ENCODE results near the gene TSTD2. TPM values are rescaled to one million over a fixed set of nuclear protein-coding genes. Genes with fewer than 3 reads are reported as not detected.
A peak's percentile ranks its signal among the peaks of the same experiment; 100 is the strongest.

The TSTD2 gene
- total and polyA plus RNA-seq, 2 donors from 2014 or later: 9.0 to 23.4 TPM

DNA sequence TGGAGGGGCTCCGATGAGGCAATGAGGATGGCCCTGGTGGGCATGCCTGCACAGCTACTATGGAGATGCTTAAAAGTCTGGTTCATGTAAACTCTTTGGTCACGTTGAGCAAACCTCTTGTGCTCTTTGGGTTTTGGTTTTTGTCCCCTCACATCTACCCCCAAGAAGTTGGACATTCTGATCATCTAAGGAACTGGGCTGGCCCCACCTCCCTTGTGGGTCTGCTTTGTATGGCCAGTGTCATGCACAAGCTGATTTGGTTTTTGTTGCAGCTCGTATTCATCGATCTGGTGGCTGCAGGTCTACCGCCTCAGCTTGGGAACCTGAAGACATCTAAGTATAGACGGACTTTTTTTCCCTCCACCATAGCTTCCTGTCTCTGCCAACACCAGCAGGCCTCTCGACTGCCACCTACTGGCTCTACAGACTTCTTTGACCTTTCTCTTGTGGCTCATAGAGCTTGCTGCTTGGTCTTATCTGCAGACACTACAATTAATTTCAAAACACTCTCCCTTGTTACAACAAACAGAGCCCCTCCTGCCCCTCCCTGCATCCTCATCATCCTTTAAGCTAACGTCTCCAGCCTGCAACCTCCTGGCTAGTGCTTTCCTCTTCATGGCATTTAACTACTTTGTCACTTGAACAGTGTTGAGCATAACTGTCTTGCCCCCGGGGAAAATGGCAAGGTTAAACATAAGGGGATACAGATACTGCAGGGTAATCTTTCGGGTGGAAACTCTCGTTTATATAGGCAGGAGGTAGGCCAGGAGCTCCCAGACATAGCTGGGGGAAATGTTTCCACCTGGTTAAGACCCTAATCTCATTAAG is 34.5 kb downstream of the TSTD2 start:
- peaks cover 0 to 27% (median 19%) of the 10 kb centered on the region in 3 donors for H3K36me3 ChIP-seq (ENCODE audit: control insufficient read depth in 2 of 3, insufficient read depth in 3 of 3, low read length in 3 of 3)
- DNase-seq (peak; percentile 69 to 90 (median 80)), FAIRE-seq (no peak)
- H3K4me1 ChIP-seq (ENCODE audit: control insufficient read depth in 2 of 3, insufficient read depth in 2 of 3, low read depth in 1 of 3, low read length in 3 of 3): no peaks in the 10 kb centered on the region
- no peak overlapping the region for H3K27ac ChIP-seq (ENCODE audit: low read depth in 2 of 2, low read length in 2 of 2)
- TF ChIP-seq, protein P1, sequence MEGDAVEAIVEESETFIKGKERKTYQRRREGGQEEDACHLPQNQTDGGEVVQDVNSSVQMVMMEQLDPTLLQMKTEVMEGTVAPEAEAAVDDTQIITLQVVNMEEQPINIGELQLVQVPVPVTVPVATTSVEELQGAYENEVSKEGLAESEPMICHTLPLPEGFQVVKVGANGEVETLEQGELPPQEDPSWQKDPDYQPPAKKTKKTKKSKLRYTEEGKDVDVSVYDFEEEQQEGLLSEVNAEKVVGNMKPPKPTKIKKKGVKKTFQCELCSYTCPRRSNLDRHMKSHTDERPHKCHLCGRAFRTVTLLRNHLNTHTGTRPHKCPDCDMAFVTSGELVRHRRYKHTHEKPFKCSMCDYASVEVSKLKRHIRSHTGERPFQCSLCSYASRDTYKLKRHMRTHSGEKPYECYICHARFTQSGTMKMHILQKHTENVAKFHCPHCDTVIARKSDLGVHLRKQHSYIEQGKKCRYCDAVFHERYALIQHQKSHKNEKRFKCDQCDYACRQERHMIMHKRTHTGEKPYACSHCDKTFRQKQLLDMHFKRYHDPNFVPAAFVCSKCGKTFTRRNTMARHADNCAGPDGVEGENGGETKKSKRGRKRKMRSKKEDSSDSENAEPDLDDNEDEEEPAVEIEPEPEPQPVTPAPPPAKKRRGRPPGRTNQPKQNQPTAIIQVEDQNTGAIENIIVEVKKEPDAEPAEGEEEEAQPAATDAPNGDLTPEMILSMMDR (IDR thresholded peaks at IDR 0.05; ENCODE audit: borderline replicate concordance, extremely low read depth, insufficient read depth): peak; percentile 82
- no peak overlapping the region for H3K9ac ChIP-seq (ENCODE audit: low read length in 3 of 3)
- H3K9me3 ChIP-seq (ENCODE audit: control insufficient read depth in 2 of 3, insufficient read depth in 1 of 3, low read length in 3 of 3): no peaks in the 10 kb centered on the region
- intact Hi-C loops (cut with DNase I): no loop called here
- no peaks in the 10 kb centered on the region for H3K27me3 ChIP-seq (ENCODE audit: control insufficient read depth, insufficient read depth, low read length)
- H3K4me3 ChIP-seq (ENCODE audit: low read length in 3 of 3): no peak overlapping the region

DNA sequence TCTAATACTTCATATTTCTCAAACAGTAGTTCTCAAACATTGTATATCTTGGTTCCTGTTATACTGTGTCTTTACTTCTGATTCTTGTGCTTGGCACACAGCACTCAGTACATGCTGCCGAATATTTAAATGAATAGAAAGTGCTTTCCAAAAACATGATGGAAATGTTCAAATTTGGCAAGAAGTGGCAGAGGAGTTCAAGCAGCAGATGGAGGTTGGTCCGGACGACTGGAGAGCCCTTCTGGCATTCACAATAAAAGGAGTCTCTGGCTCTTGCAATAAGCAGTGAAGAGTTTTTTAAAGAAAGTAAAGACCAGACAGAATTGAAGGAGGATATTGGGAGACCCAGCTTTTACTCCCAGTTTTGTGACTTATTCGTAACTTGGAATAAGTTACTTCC is 36.3 kb downstream of the TSTD2 start:
- peaks cover 0 to 10% (median 9%) of the 10 kb centered on the region in 3 donors for H3K36me3 ChIP-seq (ENCODE audit: control insufficient read depth in 2 of 3, insufficient read depth in 3 of 3, low read length in 3 of 3)
- no peak for DNase-seq
- intact Hi-C loops (cut with DNase I): no loop called here
- no peak overlapping the region for H3K9ac ChIP-seq (ENCODE audit: low read length in 3 of 3)
- no peaks in the 10 kb centered on the region for H3K4me1 ChIP-seq (ENCODE audit: control insufficient read depth in 2 of 3, insufficient read depth in 2 of 3, low read depth in 1 of 3, low read length in 3 of 3)
- no peak overlapping the region for H3K27ac ChIP-seq (ENCODE audit: low read depth in 2 of 2, low read length in 2 of 2)
- TF ChIP-seq, protein P1 (IDR thresholded peaks at IDR 0.05; ENCODE audit: borderline replicate concordance, extremely low read depth, insufficient read depth): no peak
- no peak for FAIRE-seq
- H3K9me3 ChIP-seq (ENCODE audit: control insufficient read depth in 2 of 3, insufficient read depth in 1 of 3, low read length in 3 of 3): no peaks in the 10 kb centered on the region
- no peak overlapping the region for H3K4me3 ChIP-seq (ENCODE audit: low read length in 3 of 3)
- no peaks in the 10 kb centered on the region for H3K27me3 ChIP-seq (ENCODE audit: control insufficient read depth, insufficient read depth, low read length)

DNA sequence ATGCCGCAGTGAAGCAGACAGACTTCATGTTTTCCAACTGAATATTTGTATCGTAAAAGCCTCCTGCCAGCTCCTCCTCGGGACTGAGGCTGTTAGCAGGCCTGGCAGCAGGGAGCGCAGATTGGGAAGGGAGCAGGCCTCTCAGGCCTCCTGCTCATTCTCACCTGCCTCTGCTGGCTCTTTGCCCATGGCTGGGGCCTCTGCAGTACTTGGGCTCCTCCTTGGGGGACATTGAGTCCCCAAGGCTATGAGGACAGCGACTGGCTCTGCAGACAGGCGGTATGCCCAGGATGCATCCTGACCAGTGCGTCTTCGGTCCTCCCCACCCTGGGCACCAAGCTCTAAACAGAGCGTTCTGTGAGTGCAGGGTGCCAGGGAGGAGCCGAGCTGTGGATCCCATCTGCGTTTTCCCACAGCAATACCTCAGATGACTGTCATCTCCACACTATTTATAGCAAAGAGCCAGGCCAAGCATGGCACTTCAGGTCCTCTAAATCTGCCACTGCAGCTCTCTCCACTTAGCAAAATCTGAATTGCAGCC is 38.7 kb downstream of the TSTD2 start:
- no peaks in the 10 kb centered on the region for H3K9me3 ChIP-seq (ENCODE audit: control insufficient read depth in 2 of 3, insufficient read depth in 1 of 3, low read length in 3 of 3)
- no peaks in the 10 kb centered on the region for H3K4me1 ChIP-seq (ENCODE audit: control insufficient read depth in 2 of 3, insufficient read depth in 2 of 3, low read depth in 1 of 3, low read length in 3 of 3)
- DNase-seq: no peak
- no peaks in the 10 kb centered on the region for H3K27me3 ChIP-seq (ENCODE audit: control insufficient read depth, insufficient read depth, low read length)
- no peak overlapping the region for H3K27ac ChIP-seq (ENCODE audit: low read depth in 2 of 2, low read length in 2 of 2)
- intact Hi-C loops (cut with DNase I): no loop called here
- no peak overlapping the region for H3K9ac ChIP-seq (ENCODE audit: low read length in 3 of 3)
- TF ChIP-seq, protein P1 (IDR thresholded peaks at IDR 0.05; ENCODE audit: borderline replicate concordance, extremely low read depth, insufficient read depth): no peak
- H3K36me3 ChIP-seq (ENCODE audit: control insufficient read depth in 2 of 3, insufficient read depth in 3 of 3, low read length in 3 of 3): peaks cover 0 to under 1% (median 0%) of the 10 kb centered on the region in 3 donors
- no peak overlapping the region for H3K4me3 ChIP-seq (ENCODE audit: low read length in 3 of 3)
- FAIRE-seq: no peak
